Fibroblast of upper back skin (primary cell): ENCODE results near the gene MIA3.
"Not testable (repeated sequence)": the region's sequence is repeated elsewhere in the genome, so short reads cannot be mapped to it uniquely, and the experiment has no call there.

Source experiments
- DNase-seq: peaks from one replicate; pipeline ENCODE4 v3.0.0-alpha.2; 2013

Gene MIA3

GRCh38 chr1:222618001-222618879 is at the start of gene MIA3:
Gene MIA3 (plus strand): TSS chr1:222618097. CDS start chr1:222618111, 14 bp downstream.
- DNase-seq: no peak

GRCh38 chr1:222570837-222571236 is 47.1 kb upstream of the MIA3 start:
- no peak for DNase-seq

- no peak for DNase-seq
These were observed 38.6 kb upstream of the MIA3 start for GRCh38 chr1:222579316-222579715.

- peak; percentile 17 for DNase-seq
These were observed 35.7 kb upstream of the MIA3 start for GRCh38 chr1:222582099-222582774.

- no peak for DNase-seq
These were observed 34.8 kb upstream of the MIA3 start for GRCh38 chr1:222583079-222583478.

GRCh38 chr1:222586842-222587241 is 31.1 kb upstream of the MIA3 start:
- no peak for DNase-seq

GRCh38 chr1:222588135-222588534 is 29.8 kb upstream of the MIA3 start:
- DNase-seq: no peak

- peak; percentile 84 for DNase-seq
These were observed 28.2 kb upstream of the MIA3 start, which contains the start of gene TAF1A for GRCh38 chr1:222589462-222590302. Gene TAF1A (minus strand): TSS chr1:222589933.

- peak; percentile 4 for DNase-seq
These were observed 25.7 kb upstream of the MIA3 start for GRCh38 chr1:222592171-222592570.

- DNase-seq: no peak
These were observed 23.1 kb upstream of the MIA3 start for GRCh38 chr1:222594789-222595188.

GRCh38 chr1:222596696-222597095 is 21.2 kb upstream of the MIA3 start:
- no peak for DNase-seq

GRCh38 chr1:222600281-222600680 is 17.6 kb upstream of the MIA3 start:
- no peak for DNase-seq

- DNase-seq: no peak
These were observed 16.6 kb upstream of the MIA3 start for GRCh38 chr1:222601257-222601656.

GRCh38 chr1:222606757-222607156 is 11.1 kb upstream of the MIA3 start:
- no peak for DNase-seq

- not testable (repeated sequence) for DNase-seq
These were observed 8.8 kb upstream of the MIA3 start for GRCh38 chr1:222609111-222609510.

- no peak for DNase-seq
These were observed 7.2 kb upstream of the MIA3 start for GRCh38 chr1:222610728-222611127.

- no peak for DNase-seq
These were observed 4.3 kb upstream of the MIA3 start for GRCh38 chr1:222613627-222614026.

- peak; percentile 61 for DNase-seq
These were observed 1.4 kb upstream of the MIA3 start for GRCh38 chr1:222616525-222616924.

GRCh38 chr1:222617367-222617951 is 438 bp upstream of the MIA3 start:
- DNase-seq: peak; percentile 98

GRCh38 chr1:222618880-222619596 is 1.1 kb downstream of the MIA3 start:
- DNase-seq: peak; percentile 20

GRCh38 chr1:222620566-222620965 is 2.7 kb downstream of the MIA3 start:
- DNase-seq: no peak

GRCh38 chr1:222622765-222623164 is 4.9 kb downstream of the MIA3 start:
- DNase-seq: no peak
